PC-9 (cell line): ENCODE results near the gene FGD2. TPM values are rescaled to one million over a fixed set of nuclear protein-coding genes. Genes with fewer than 3 reads are reported as not detected.

Experiments used
- BruUV-seq: library from RNA; stranded (reverse); fragments of 400-500 nt; replicated peaks from 2 replicates; lab custom pipeline; 2021; lab: Mats Ljungman, UMichigan
- CTCF ChIA-PET: fragments of 300-600 bp; sonication (Branson Sonifier 250); formaldehyde crosslinking; loops from one replicate; lab custom pipeline; 2022; ENCODE audit warnings: antibody characterized with exemption; lab: Charles Lee
- POLR2A ChIA-PET: fragments of 300-600 bp; sonication (Branson Sonifier 250); formaldehyde crosslinking; loops from one replicate; lab custom pipeline; 2022; ENCODE audit warnings: antibody characterized with exemption; ENCODE audit not compliant: unreplicated experiment; lab: Charles Lee
- DNase-seq, 2 experiments: peaks; one replicate each; pipeline versions ENCODE4 v3.0.0 to v3.0.0-alpha.2; 2015 to 2022; ENCODE audit warnings: mixed read lengths in 1 of 2
- H2AFZ ChIP-seq: fragments of 200-600 bp; sonication (generic); 2 replicates; pipeline ENCODE4 v1.8.1; 2017; ENCODE audit warnings: antibody characterized with exemption
- H3F3A ChIP-seq: fragments of 200-600 bp; sonication (generic); 2 replicates; pipeline ENCODE4 v1.8.1; 2017; ENCODE audit warnings: antibody characterized with exemption, mild to moderate bottlenecking, low read depth; ENCODE audit not compliant: insufficient read depth
- H3K27ac ChIP-seq: fragments of 200-600 bp; sonication (generic); 2 replicates; pipeline ENCODE4 v1.6.1; 2016; ENCODE audit warnings: mixed run types
- H3K27me3 ChIP-seq: fragments of 200-600 bp; sonication (generic); 2 replicates; pipeline ENCODE4 v1.6.1; 2016; ENCODE audit warnings: low read depth, mixed run types; ENCODE audit not compliant: insufficient read depth
- H3K36me3 ChIP-seq: fragments of 200-600 bp; sonication (generic); 2 replicates; pipeline ENCODE4 v1.6.1; 2016; ENCODE audit warnings: low read depth, mixed run types
- H3K4me1 ChIP-seq: fragments of 200-600 bp; sonication (generic); replicated peaks from 2 replicates; pipeline ENCODE4 v1.6.1; 2016; ENCODE audit warnings: mixed run types; ENCODE audit not compliant: insufficient read depth
- H3K4me2 ChIP-seq: fragments of 200-600 bp; sonication (generic); 2 replicates; pipeline ENCODE4 v1.6.1; 2017; ENCODE audit warnings: mixed run types
- H3K4me3 ChIP-seq: fragments of 200-600 bp; sonication (generic); 2 replicates; pipeline ENCODE4 v1.6.1; 2016; ENCODE audit warnings: mixed run types
- H3K79me2 ChIP-seq: fragments of 200-600 bp; sonication (generic); 2 replicates; pipeline ENCODE4 v1.6.1; 2017; ENCODE audit warnings: low read depth, mixed run types
- H3K9me2 ChIP-seq: fragments of 200-600 bp; sonication (generic); 2 replicates; pipeline ENCODE4 v1.8.1; 2017; ENCODE audit warnings: mild to moderate bottlenecking; ENCODE audit not compliant: insufficient read depth
- H3K9me3 ChIP-seq: fragments of 200-600 bp; sonication (generic); 2 replicates; pipeline ENCODE4 v1.8.1; 2016; ENCODE audit warnings: low read depth; ENCODE audit not compliant: insufficient read depth
- H4K20me1 ChIP-seq: fragments of 200-600 bp; sonication (generic); 2 replicates; pipeline ENCODE4 v1.8.1; 2017; ENCODE audit not compliant: insufficient read depth
- CTCF ChIP-seq: fragments of 200-600 bp; sonication (generic); conservative IDR thresholded peaks from 2 replicates; pipeline ENCODE4 v1.6.1; 2017; ENCODE audit warnings: mixed run types, antibody characterized with exemption, mild to moderate bottlenecking, moderate library complexity
- EZH2 ChIP-seq: fragments of 200-600 bp; sonication (generic); IDR thresholded peaks from 2 replicates; pipeline ENCODE4 v1.8.0; 2017; ENCODE audit warnings: antibody characterized with exemption, low read depth
- intact Hi-C: fragments of 100-400 bp; cut with micrococcal nuclease; formaldehyde crosslinking; loops from one replicate; pipeline ENCODE4 v1.10.0; 2022; ENCODE audit not compliant: unreplicated experiment
- total RNA-seq: library from RNA; stranded (reverse); gene quantifications from 2 replicates; pipeline ENCODE4 v1.2.3, GENCODE V29; 2021

Gene FGD2
- total RNA-seq, 1 experiment from 2014 or later, result 0.50 TPM

- H4K20me1 ChIP-seq, result no peaks in the 10 kb centered on the region
- no peaks in the 10 kb centered on the region for H3K27me3 ChIP-seq
- DNase-seq, result no peak
- no peaks in the 10 kb centered on the region for H3K36me3 ChIP-seq
- CTCF ChIA-PET, result no interaction called here
- H3K79me2 ChIP-seq, result no peaks in the 10 kb centered on the region
- H3F3A ChIP-seq, result no peaks in the 10 kb centered on the region
- POLR2A ChIA-PET, result no interaction called here
- TF ChIP-seq CTCF, result no peak
- no peak for TF ChIP-seq EZH2
- no peaks in the 10 kb centered on the region for H3K9me2 ChIP-seq
- intact Hi-C loops, result no loop called here
- no peak overlapping the region for H3K27ac ChIP-seq
- no peak overlapping the region for H3K4me3 ChIP-seq
- no peaks in the 10 kb centered on the region for H3K4me1 ChIP-seq
- no peaks in the 10 kb centered on the region for H3K9me3 ChIP-seq
- no peak overlapping the region for H2AFZ ChIP-seq
- H3K4me2 ChIP-seq, result no peak overlapping the region
- no TSS peak for BruUV-seq
Measured at GRCh38 chr6:37036146-37036545, 30.7 kb downstream of the FGD2 start.

- POLR2A ChIA-PET, result interaction anchor here (0.6 kb wide), 1 partner anchor 187 kb away, joined by 4 read pairs; no protein-coding TSS in a partner anchor
- H2AFZ ChIP-seq, result no peak overlapping the region
Measured at GRCh38 chr6:37038292-37039198, 33.1 kb downstream of the FGD2 start.

GRCh38 chr6:37039958-37040357 lies 34.5 kb downstream of the FGD2 start:
- H3K9me3 ChIP-seq, result no peaks in the 10 kb centered on the region
- intact Hi-C loops, result no loop called here
- no peak overlapping the region for H2AFZ ChIP-seq
- no peaks in the 10 kb centered on the region for H3K9me2 ChIP-seq
- H3K4me3 ChIP-seq, result no peak overlapping the region
- ChIA-PET CTCF (no interaction called here), POLR2A (no interaction called here)
- no peaks in the 10 kb centered on the region for H3K79me2 ChIP-seq
- DNase-seq, result no peak
- TF ChIP-seq EZH2, result no peak
- no peak for TF ChIP-seq CTCF
- no peaks in the 10 kb centered on the region for H3K27me3 ChIP-seq
- H3F3A ChIP-seq, result no peaks in the 10 kb centered on the region
- H3K27ac ChIP-seq, result no peak overlapping the region
- no TSS peak for BruUV-seq
- H3K36me3 ChIP-seq, result no peaks in the 10 kb centered on the region
- no peaks in the 10 kb centered on the region for H3K4me1 ChIP-seq
- no peaks in the 10 kb centered on the region for H4K20me1 ChIP-seq
- no peak overlapping the region for H3K4me2 ChIP-seq

More at GRCh38 chr6:37038292-37039198, 33.1 kb downstream of the FGD2 start:
- TF ChIP-seq EZH2 (no peak), CTCF (no peak)
- H3K27me3 ChIP-seq, result no peaks in the 10 kb centered on the region
- no peaks in the 10 kb centered on the region for H4K20me1 ChIP-seq
- H3K4me3 ChIP-seq, result no peak overlapping the region
- no TSS peak for BruUV-seq
- no peaks in the 10 kb centered on the region for H3K4me1 ChIP-seq
- no peak overlapping the region for H3K27ac ChIP-seq
- no peaks in the 10 kb centered on the region for H3K79me2 ChIP-seq
- CTCF ChIA-PET, result no interaction called here
- no peaks in the 10 kb centered on the region for H3K36me3 ChIP-seq
- H3K4me2 ChIP-seq, result no peak overlapping the region
- no peaks in the 10 kb centered on the region for H3K9me3 ChIP-seq
- no peaks in the 10 kb centered on the region for H3K9me2 ChIP-seq
- no peak for DNase-seq
- no peaks in the 10 kb centered on the region for H3F3A ChIP-seq
- intact Hi-C loops, result no loop called here
